Measurements from ENCODE around the gene SORL1. TPM values are rescaled to one million over a fixed set of nuclear protein-coding genes. Genes with fewer than 3 reads are reported as not detected.

The SORL1 gene
- total and polyA plus RNA-seq, 3 donors from 2014 or later: 14.7 to 30.0 (median 21.8) TPM

DNA sequence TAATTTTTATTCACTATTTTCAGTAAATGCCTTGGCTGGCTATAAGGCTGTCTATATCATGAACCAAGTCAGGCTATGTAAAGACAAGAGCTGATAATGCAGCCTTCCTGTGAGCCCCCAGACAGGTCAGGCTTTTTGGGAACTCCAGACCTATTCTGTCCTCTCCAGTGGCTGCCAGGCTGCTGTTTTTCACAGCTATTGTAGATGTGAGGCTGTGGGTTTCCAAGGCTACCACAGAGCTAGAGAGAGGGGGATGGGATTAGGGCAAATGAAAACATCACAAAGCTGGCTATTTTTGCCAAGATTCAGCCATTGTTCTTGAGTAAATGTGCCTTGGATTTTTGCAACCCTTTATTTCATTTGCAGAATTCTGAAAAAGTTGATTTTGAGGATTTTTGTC lies 56.3 kb downstream of the SORL1 start:
- no peak overlapping the region for H3K27ac ChIP-seq
- no peaks in the 10 kb centered on the region for H3K4me1 ChIP-seq
- no peaks in the 10 kb centered on the region for H3K27me3 ChIP-seq
- TF ChIP-seq, protein P1, sequence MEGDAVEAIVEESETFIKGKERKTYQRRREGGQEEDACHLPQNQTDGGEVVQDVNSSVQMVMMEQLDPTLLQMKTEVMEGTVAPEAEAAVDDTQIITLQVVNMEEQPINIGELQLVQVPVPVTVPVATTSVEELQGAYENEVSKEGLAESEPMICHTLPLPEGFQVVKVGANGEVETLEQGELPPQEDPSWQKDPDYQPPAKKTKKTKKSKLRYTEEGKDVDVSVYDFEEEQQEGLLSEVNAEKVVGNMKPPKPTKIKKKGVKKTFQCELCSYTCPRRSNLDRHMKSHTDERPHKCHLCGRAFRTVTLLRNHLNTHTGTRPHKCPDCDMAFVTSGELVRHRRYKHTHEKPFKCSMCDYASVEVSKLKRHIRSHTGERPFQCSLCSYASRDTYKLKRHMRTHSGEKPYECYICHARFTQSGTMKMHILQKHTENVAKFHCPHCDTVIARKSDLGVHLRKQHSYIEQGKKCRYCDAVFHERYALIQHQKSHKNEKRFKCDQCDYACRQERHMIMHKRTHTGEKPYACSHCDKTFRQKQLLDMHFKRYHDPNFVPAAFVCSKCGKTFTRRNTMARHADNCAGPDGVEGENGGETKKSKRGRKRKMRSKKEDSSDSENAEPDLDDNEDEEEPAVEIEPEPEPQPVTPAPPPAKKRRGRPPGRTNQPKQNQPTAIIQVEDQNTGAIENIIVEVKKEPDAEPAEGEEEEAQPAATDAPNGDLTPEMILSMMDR (IDR thresholded peaks at IDR 0.05): no peak
- TF ChIP-seq POLR2A (IDR thresholded peaks at IDR 0.05): no peak
- no peak overlapping the region for H3K4me3 ChIP-seq
- no peak for DNase-seq
- no peaks in the 10 kb centered on the region for H3K9me3 ChIP-seq
- no peaks in the 10 kb centered on the region for H3K36me3 ChIP-seq (ENCODE audit: low read depth, missing control alignments)
- intact Hi-C loops (cut with DNase I; ENCODE audit: low total_unique reads): no loop called here

DNA sequence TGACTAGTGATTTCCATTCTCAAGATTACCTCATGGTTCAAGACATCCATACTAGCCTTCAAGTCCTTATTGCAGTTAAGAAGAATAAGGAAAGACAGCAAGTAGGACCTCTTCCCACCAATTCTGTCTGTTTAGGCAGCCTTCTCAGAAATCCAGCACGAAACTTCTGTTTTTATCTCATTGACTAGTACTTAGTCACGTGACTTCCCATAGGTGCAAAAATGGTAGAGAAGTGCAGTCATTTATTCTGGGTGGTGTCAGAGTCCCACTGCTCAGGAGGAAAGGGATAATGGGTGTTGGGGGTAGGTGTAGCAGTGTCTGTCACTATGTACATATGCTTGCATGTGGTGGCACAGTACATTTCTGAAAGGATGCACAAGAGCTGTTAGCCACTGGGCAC lies 58.3 kb downstream of the SORL1 start:
- intact Hi-C loops (cut with DNase I; ENCODE audit: low total_unique reads): no loop called here
- Histone ChIP-seq H3K4me1 (no peaks in the 10 kb centered on the region), H3K4me3 (no peak overlapping the region)

DNA sequence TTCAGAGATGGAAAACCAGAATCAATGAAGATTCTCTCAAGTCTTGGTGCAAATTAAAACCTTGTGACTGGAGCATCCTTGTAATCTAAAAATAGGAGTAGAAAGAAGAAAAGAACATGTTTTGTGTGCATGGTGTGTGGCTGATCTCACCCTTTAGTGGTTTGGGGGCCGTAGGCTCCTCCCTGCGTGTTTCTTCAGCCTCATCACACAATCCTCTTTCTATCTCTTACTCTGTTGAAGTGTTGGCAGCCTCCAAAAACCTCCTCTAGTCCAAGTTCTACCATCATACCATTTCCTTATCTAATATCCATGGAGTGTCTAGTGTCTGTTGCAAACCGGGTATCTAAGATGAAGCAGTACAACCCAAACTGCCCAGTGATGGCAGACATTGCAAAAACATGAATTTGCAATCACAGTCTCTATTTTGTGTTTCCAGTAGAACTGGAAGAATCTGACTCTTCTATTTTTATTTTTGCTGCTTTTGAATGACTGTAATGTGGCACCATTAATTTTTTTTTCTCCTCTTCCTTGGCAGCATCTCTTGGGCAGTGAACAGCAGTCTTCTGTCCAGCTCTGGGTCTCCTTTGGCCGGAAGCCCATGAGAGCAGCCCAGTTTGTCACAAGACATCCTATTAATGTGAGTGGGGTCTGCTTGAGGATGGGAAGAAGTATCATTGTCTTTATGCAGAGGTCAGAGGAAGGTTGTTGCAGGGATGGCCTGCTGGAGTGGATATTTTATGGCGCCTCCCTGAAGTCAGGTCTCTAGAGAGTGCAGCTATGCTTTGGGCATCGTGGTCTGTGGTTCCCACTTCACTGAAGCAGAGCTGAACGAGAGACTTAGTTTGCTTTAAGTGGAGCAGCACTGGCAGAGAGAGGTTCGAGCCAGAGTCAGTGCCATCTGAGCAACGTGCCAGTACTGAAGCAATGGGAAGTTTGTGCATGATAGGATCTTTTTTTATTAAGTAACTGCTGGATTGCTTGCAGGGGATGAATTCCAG lies 60.7 kb downstream of the SORL1 start:
- 87 to 93% methylated on average over 8 to 9 of the region's 9 CpGs for WGBS, 2 donors
- Histone ChIP-seq H3K4me1 (no peaks in the 10 kb centered on the region), H3K36me3 (ENCODE audit: low read depth, missing control alignments) (no peaks in the 10 kb centered on the region), H3K4me3 (no peak overlapping the region), H3K27me3 (no peaks in the 10 kb centered on the region), H3K9me3 (no peaks in the 10 kb centered on the region), H3K27ac (no peak overlapping the region)
- no peak for DNase-seq
- no peak for TF ChIP-seq POLR2A (IDR thresholded peaks at IDR 0.05)
- TF ChIP-seq, protein P1 (IDR thresholded peaks at IDR 0.05): no peak
- intact Hi-C loops (cut with DNase I; ENCODE audit: low total_unique reads): no loop called here

More for the DNA sequence above, 58.3 kb downstream of the SORL1 start:
- WGBS, 2 donors: 95 to 100% methylated on average over 2 of the region's 2 CpGs
- Histone ChIP-seq H3K9me3 (no peaks in the 10 kb centered on the region), H3K36me3 (ENCODE audit: low read depth, missing control alignments) (no peaks in the 10 kb centered on the region), H3K27ac (no peak overlapping the region), H3K27me3 (no peaks in the 10 kb centered on the region)
- DNase-seq: no peak
- TF ChIP-seq, protein P1 (IDR thresholded peaks at IDR 0.05): no peak
- TF ChIP-seq POLR2A (IDR thresholded peaks at IDR 0.05): no peak

DNA sequence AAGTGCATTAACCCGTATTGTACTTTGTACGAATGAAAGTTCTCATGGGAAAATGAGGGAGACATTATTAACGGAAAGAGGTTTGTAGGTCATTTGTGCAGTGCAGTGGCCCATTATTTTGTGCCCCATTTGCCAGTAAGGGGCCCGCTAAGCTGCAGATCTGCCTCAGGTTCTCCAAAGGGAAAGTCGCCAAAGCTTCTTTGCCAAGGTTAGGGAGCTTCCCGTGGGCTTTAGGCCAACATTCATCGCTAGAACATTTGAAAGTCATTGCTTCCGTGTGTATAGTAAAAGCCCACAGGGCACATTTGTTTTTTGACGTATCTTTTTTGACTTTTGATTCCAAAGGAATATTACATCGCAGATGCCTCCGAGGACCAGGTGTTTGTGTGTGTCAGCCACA lies 61.7 kb downstream of the SORL1 start:
- no peak for TF ChIP-seq POLR2A (IDR thresholded peaks at IDR 0.05)
- TF ChIP-seq, protein P1 (IDR thresholded peaks at IDR 0.05): no peak
- no peaks in the 10 kb centered on the region for H3K36me3 ChIP-seq (ENCODE audit: low read depth, missing control alignments)
- H3K27ac ChIP-seq: no peak overlapping the region
- intact Hi-C loops (cut with DNase I; ENCODE audit: low total_unique reads): no loop called here
- H3K27me3 ChIP-seq: no peaks in the 10 kb centered on the region
- no peak overlapping the region for H3K4me3 ChIP-seq
- 76 to 83% methylated on average over 11 of the region's 11 CpGs for WGBS, 2 donors
- H3K4me1 ChIP-seq: no peaks in the 10 kb centered on the region
- DNase-seq: no peak
- no peaks in the 10 kb centered on the region for H3K9me3 ChIP-seq

Measured in testis (tissue), 3 donors.